Hypothalamus (tissue), 51 donors: ENCODE data around the gene WNK2.

Experiments used
- DNase-seq, 51 donors: peaks; one replicate each; lab custom pipeline; 2025; lab: John Stamatoyannopoulos, UW

WNK2 gene

GRCh38 chr9:93159601-93160471 lies 24.1 kb upstream of the WNK2 start:
- DNase-seq = peak in 47 of 51 donors; percentile 13 to 83 (median 64)

- no peak for DNase-seq
Measured at GRCh38 chr9:93161786-93162562, 22.0 kb upstream of the WNK2 start.

- DNase-seq = no peak
Measured at GRCh38 chr9:93164085-93164484, 19.9 kb upstream of the WNK2 start.

GRCh38 chr9:93166699-93167098 lies 17.2 kb upstream of the WNK2 start:
- DNase-seq = no peak

- DNase-seq = no peak
Measured at GRCh38 chr9:93167185-93167584, 16.8 kb upstream of the WNK2 start.

- DNase-seq = no peak
Measured at GRCh38 chr9:93167838-93168237, 16.1 kb upstream of the WNK2 start.

GRCh38 chr9:93168581-93168980 lies 15.4 kb upstream of the WNK2 start:
- no peak for DNase-seq

GRCh38 chr9:93169444-93169843 lies 14.5 kb upstream of the WNK2 start:
- no peak for DNase-seq

- no peak for DNase-seq
Measured at GRCh38 chr9:93170571-93170970, 13.4 kb upstream of the WNK2 start.

- DNase-seq = no peak
Measured at GRCh38 chr9:93171261-93171990, 12.5 kb upstream of the WNK2 start.

GRCh38 chr9:93172666-93173364 lies 11.1 kb upstream of the WNK2 start:
- peak in 5 of 51 donors; percentile 7 to 36 (median 19) for DNase-seq

- no peak for DNase-seq
Measured at GRCh38 chr9:93173365-93174051, 10.4 kb upstream of the WNK2 start.

- DNase-seq = no peak
Measured at GRCh38 chr9:93174976-93175375, 9.0 kb upstream of the WNK2 start.

- no peak for DNase-seq
Measured at GRCh38 chr9:93177676-93178075, 6.3 kb upstream of the WNK2 start.

GRCh38 chr9:93178851-93179786 lies 4.8 kb upstream of the WNK2 start:
- DNase-seq = no peak

GRCh38 chr9:93180938-93181337 lies 3.0 kb upstream of the WNK2 start:
- no peak for DNase-seq

- DNase-seq = no peak
Measured at GRCh38 chr9:93181672-93182435, 2.1 kb upstream of the WNK2 start.

- no peak for DNase-seq
Measured at GRCh38 chr9:93182572-93182971, 1.4 kb upstream of the WNK2 start.
